GM12878 (cell line): ENCODE results near the gene KCNS3. TPM values are rescaled to one million over a fixed set of nuclear protein-coding genes. Genes with fewer than 3 reads are reported as not detected.

ENCODE experiments used
- ATAC-seq: fragments of 200-7000 bp; cut with Tn5 transposase; 3 replicates; pipeline ENCODE4 v1.9.1; 2020; ENCODE audit warnings: mild to moderate bottlenecking, moderate library complexity
- BruUV-seq: library from RNA; stranded (reverse); fragments of 400-500 nt; replicated peaks from 2 replicates; lab custom pipeline; 2021; lab: Mats Ljungman, UMichigan
- CTCF ChIA-PET: fragments of 300-600 bp; sonication (Branson Sonifier 250); formaldehyde crosslinking; extraction: SDS; loops from one replicate; lab custom pipeline; 2021; ENCODE audit warnings: inconsistent platforms; lab: Yijun Ruan, JAX
- POLR2A ChIA-PET: fragments of 350-600 bp; formaldehyde crosslinking; extraction: SDS; loops from one replicate; lab custom pipeline; 2021; ENCODE audit warnings: inconsistent platforms; lab: Charles Lee
- RAD21 ChIA-PET: fragments of 300-600 bp; sonication (Branson Sonifier 250); formaldehyde crosslinking; loops from one replicate; lab custom pipeline; 2023; ENCODE audit warnings: antibody characterized with exemption; ENCODE audit not compliant: unreplicated experiment; lab: Charles Lee
- SMC1A ChIA-PET: fragments of 300-600 bp; sonication (Branson Sonifier 250); formaldehyde crosslinking; loops from one replicate; lab custom pipeline; 2023; ENCODE audit not compliant: unreplicated experiment, uncharacterized antibody; lab: Charles Lee
- DNase-seq: peaks from one replicate; pipeline ENCODE4 v3.0.0-alpha.2; 2011; ENCODE audit warnings: low read depth, low spot score
- FAIRE-seq: peaks from 3 replicates; lab custom pipeline; 2011; peaks lifted over from hg19 to GRCh38; lab: Jason Lieb, UNC
- H2AFZ ChIP-seq: 2 replicates; pipeline ENCODE4 v1.6.0; 2011; ENCODE audit warnings: low read depth, low read length, control low read depth; ENCODE audit not compliant: control insufficient read depth
- H3K27ac ChIP-seq: 2 replicates; pipeline ENCODE4 v1.5.1; 2011; ENCODE audit warnings: control low read depth; ENCODE audit not compliant: control insufficient read depth, insufficient read depth
- H3K27me3 ChIP-seq, 2 experiments: replicated peaks in 1 of 2; 2 replicates each; pipeline versions ENCODE4 v1.6.0 to v1.6.1; 2011; ENCODE audit warnings: low read length in 1 of 2; ENCODE audit not compliant: control insufficient read depth in 2 of 2, insufficient read depth in 2 of 2
- H3K36me3 ChIP-seq, 2 experiments: 2 replicates each; pipeline ENCODE4 v1.5.1; 2011; ENCODE audit warnings: low read length in 1 of 2; ENCODE audit not compliant: control insufficient read depth in 2 of 2, insufficient read depth in 2 of 2
- H3K4me1 ChIP-seq: 2 replicates; pipeline ENCODE4 v1.6.1; 2011; ENCODE audit warnings: mild to moderate bottlenecking, low read length, moderate library complexity, mixed read lengths; ENCODE audit not compliant: control insufficient read depth, insufficient read depth
- H3K4me2 ChIP-seq: 2 replicates; pipeline ENCODE4 v1.6.0; 2011; ENCODE audit warnings: control low read depth; ENCODE audit not compliant: control insufficient read depth, insufficient read depth
- H3K4me3 ChIP-seq: fragments of 200-600 bp; sonication (generic); 2 replicates; pipeline ENCODE4 v1.5.1; 2016
- H3K79me2 ChIP-seq: 2 replicates; pipeline ENCODE4 v1.6.0; 2011; ENCODE audit warnings: low read length; ENCODE audit not compliant: control insufficient read depth, insufficient read depth
- H3K9ac ChIP-seq: 2 replicates; pipeline ENCODE4 v1.8.0; 2011; ENCODE audit warnings: low read length, control low read depth, mixed read lengths; ENCODE audit not compliant: control insufficient read depth, insufficient read depth
- H3K9me3 ChIP-seq: replicated peaks from 3 replicates; pipeline ENCODE4 v1.5.1; 2011; ENCODE audit warnings: mild to moderate bottlenecking, low read length; ENCODE audit not compliant: control insufficient read depth, insufficient read depth
- H4K20me1 ChIP-seq: 2 replicates; pipeline ENCODE4 v1.6.0; 2011; ENCODE audit not compliant: control insufficient read depth, insufficient read depth
- BCL11A ChIP-seq: IDR thresholded peaks from 2 replicates; pipeline ENCODE4 v1.6.1; 2011; ENCODE audit warnings: low read depth, low read length
- CBX3 ChIP-seq: fragments of 200-600 bp; sonication (generic); IDR thresholded peaks from 2 replicates; pipeline ENCODE4 v1.6.1; 2016; ENCODE audit warnings: low read depth, borderline replicate concordance
- CHD4 ChIP-seq: fragments of 200-600 bp; sonication (generic); IDR thresholded peaks from 2 replicates; pipeline ENCODE4 v1.6.1; 2016; ENCODE audit warnings: mild to moderate bottlenecking
- EED ChIP-seq: sonication (generic); IDR thresholded peaks from 2 replicates; pipeline ENCODE4 v1.6.1; 2016; ENCODE audit warnings: antibody characterized with exemption, low read depth
- EGR1 ChIP-seq, 2 experiments: IDR thresholded peaks; 1 replicate in 1 of 2; 2 replicates in 1 of 2; pipeline ENCODE4 v1.6.1; 2011 to 2012; ENCODE audit warnings: low read depth in 2 of 2, low read length in 2 of 2, borderline replicate concordance in 1 of 2, mild to moderate bottlenecking in 1 of 2, moderate library complexity in 1 of 2
- EP300 ChIP-seq, 2 experiments: fragments of 150-350 bp in 1 of 2; IDR thresholded peaks; 2 replicates each; pipeline ENCODE4 v1.6.1; 2011 to 2012; ENCODE audit warnings: low read depth in 2 of 2, low read length in 2 of 2, borderline replicate concordance in 1 of 2, improper control_type of control experiment in 1 of 2, inconsistent platforms in 1 of 2; ENCODE audit not compliant: control insufficient read depth in 1 of 2
- FOXK2 ChIP-seq: fragments of 450-650 bp; IDR thresholded peaks from 2 replicates; pipeline ENCODE4 v1.6.1; 2017; ENCODE audit warnings: mild to moderate bottlenecking, moderate library complexity
- FOXM1 ChIP-seq: IDR thresholded peaks from 2 replicates; pipeline ENCODE4 v1.6.1; 2012; ENCODE audit warnings: low read depth, mild to moderate bottlenecking, inconsistent platforms, low read length, moderate library complexity
- KDM1A ChIP-seq: fragments of 200-600 bp; sonication (generic); IDR thresholded peaks from 2 replicates; pipeline ENCODE4 v1.6.1; 2016; ENCODE audit warnings: borderline replicate concordance
- LARP7 ChIP-seq: fragments of 450-650 bp; IDR thresholded peaks from 2 replicates; pipeline ENCODE4 v1.6.1; 2017; ENCODE audit warnings: mild to moderate bottlenecking
- MXI1 ChIP-seq: fragments of 150-350 bp; IDR thresholded peaks from 2 replicates; pipeline ENCODE4 v1.6.1; 2011; ENCODE audit warnings: low read depth, mild to moderate bottlenecking, inconsistent platforms, low read length, improper control_type of control experiment
- MYC ChIP-seq: IDR thresholded peaks from 2 replicates; pipeline ENCODE4 v1.6.1; 2011; ENCODE audit warnings: mild to moderate bottlenecking, low read length, moderate library complexity, inconsistent platforms; ENCODE audit not compliant: insufficient read depth, insufficient replicate concordance, insufficient read length, severe bottlenecking
- NBN ChIP-seq: fragments of 450-650 bp; IDR thresholded peaks from 2 replicates; pipeline ENCODE4 v1.6.1; 2016
- RCOR1 ChIP-seq: conservative IDR thresholded peaks from 2 replicates; pipeline ENCODE4 v1.6.1; 2012; ENCODE audit warnings: low read depth, low read length, improper control_type of control experiment
- SIN3A ChIP-seq: IDR thresholded peaks from 2 replicates; pipeline ENCODE4 v1.6.1; 2012; ENCODE audit warnings: low read depth, low read length, improper control_type of control experiment
- SREBF1 ChIP-seq: IDR thresholded peaks from 2 replicates; pipeline ENCODE4 v1.6.1; 2012; ENCODE audit warnings: mild to moderate bottlenecking, low read length
- SRF ChIP-seq, 2 experiments: IDR thresholded peaks; 2 replicates each; pipeline ENCODE4 v1.6.1; 2011; ENCODE audit warnings: low read depth in 2 of 2, low read length in 2 of 2, mild to moderate bottlenecking in 1 of 2, moderate library complexity in 1 of 2
- STAT3 ChIP-seq: IDR thresholded peaks from 2 replicates; pipeline ENCODE4 v1.6.1; 2011; ENCODE audit warnings: low read depth, low read length, improper control_type of control experiment
- TAF1 ChIP-seq: IDR thresholded peaks from 2 replicates; pipeline ENCODE4 v1.6.1; 2011; ENCODE audit warnings: mild to moderate bottlenecking, low read depth, low read length, borderline replicate concordance
- WGBS: methylation state at CpG from one replicate; pipeline ENCODE4 v1.1.6; 2016; ENCODE audit warnings: low lambda C conversion rate; ENCODE audit not compliant: insufficient replicate concordance, insufficient coverage; ENCODE audit errors: missing lambda C conversion rate; 5-methylcytosine and 5-hydroxymethylcytosine counted together
- in situ Hi-C: fragments of 300-500 bp; cut with MboI; formaldehyde crosslinking; loops from 9 replicates; pipeline ENCODE4 v1.14.3; 2018; ENCODE audit warnings: mixed read lengths
- intact Hi-C: fragments of 100-400 bp; cut with micrococcal nuclease; formaldehyde crosslinking; loops from one replicate; pipeline ENCODE4 v1.14.2; 2022; ENCODE audit not compliant: unreplicated experiment
- polyA plus RNA-seq, 11 experiments: library from polyadenylated mRNA; depleted of rRNA in 4 of 11; unstranded in 6 of 11; stranded (reverse) in 5 of 11; fragments of >200 nt; fragmentation: Nextera tagmentation in 4 of 11; fragmentation: Illumina TruSeq in 1 of 11; extraction: Ambion mirVana in 4 of 11; extraction: Trizol in 1 of 11; gene quantifications; 1 replicate in 1 of 11; 2 replicates in 10 of 11; pipeline versions ENCODE4 v1.2.1 to v1.2.3, GENCODE V29; 2011 to 2016; ENCODE audit warnings: inconsistent platforms in 2 of 11, missing spikeins in 2 of 11, low read depth in 1 of 11
- total RNA-seq, 4 experiments: library from RNA; depleted of rRNA in 3 of 4; stranded (reverse); fragments of >200 nt in 3 of 4; fragmentation: Illumina TruSeq in 1 of 4; extraction: Trizol in 1 of 4; gene quantifications; 2 replicates each; pipeline versions ENCODE4 v1.2.1 to v1.2.3, GENCODE V29; 2013 to 2021
- TF ChIP-seq, protein P1 (sequence below): fragments of 450-650 bp; IDR thresholded peaks from 2 replicates; pipeline ENCODE4 v1.6.1; 2017; ENCODE audit warnings: mild to moderate bottlenecking, moderate library complexity
- TF ChIP-seq, protein P2 (sequence below): IDR thresholded peaks from 2 replicates; pipeline ENCODE4 v1.6.1; 2011; ENCODE audit warnings: borderline replicate concordance, low read depth, mild to moderate bottlenecking, moderate library complexity, mixed read lengths, low read length; ENCODE audit not compliant: insufficient read depth; ENCODE audit errors: extremely low read length

Gene KCNS3
- total and polyA plus RNA-seq, 10 of the 15 experiments (the other 5 are each of a cell fraction or from before 2014, with no cell fraction given), result not detected

DNA sequence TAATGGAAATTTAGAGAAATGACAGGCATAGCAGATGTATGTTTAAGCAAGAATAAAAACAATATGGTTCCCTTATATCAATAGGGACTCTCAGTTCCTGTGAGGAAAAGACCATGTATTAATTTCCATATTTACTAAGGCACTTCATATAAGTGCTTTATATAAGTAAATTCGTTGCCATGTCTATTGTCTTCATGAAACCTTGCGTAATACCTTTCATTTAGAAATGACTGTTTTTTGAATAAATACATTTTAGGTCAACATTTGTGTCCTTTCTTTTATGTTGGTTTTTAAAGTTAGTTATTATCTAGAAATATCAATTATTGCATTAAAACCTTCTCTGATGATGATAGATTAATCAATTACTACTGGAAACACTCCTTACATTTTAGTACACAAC, 83.3 kb downstream of the KCNS3 start (continued):
- TF ChIP-seq, protein P1, sequence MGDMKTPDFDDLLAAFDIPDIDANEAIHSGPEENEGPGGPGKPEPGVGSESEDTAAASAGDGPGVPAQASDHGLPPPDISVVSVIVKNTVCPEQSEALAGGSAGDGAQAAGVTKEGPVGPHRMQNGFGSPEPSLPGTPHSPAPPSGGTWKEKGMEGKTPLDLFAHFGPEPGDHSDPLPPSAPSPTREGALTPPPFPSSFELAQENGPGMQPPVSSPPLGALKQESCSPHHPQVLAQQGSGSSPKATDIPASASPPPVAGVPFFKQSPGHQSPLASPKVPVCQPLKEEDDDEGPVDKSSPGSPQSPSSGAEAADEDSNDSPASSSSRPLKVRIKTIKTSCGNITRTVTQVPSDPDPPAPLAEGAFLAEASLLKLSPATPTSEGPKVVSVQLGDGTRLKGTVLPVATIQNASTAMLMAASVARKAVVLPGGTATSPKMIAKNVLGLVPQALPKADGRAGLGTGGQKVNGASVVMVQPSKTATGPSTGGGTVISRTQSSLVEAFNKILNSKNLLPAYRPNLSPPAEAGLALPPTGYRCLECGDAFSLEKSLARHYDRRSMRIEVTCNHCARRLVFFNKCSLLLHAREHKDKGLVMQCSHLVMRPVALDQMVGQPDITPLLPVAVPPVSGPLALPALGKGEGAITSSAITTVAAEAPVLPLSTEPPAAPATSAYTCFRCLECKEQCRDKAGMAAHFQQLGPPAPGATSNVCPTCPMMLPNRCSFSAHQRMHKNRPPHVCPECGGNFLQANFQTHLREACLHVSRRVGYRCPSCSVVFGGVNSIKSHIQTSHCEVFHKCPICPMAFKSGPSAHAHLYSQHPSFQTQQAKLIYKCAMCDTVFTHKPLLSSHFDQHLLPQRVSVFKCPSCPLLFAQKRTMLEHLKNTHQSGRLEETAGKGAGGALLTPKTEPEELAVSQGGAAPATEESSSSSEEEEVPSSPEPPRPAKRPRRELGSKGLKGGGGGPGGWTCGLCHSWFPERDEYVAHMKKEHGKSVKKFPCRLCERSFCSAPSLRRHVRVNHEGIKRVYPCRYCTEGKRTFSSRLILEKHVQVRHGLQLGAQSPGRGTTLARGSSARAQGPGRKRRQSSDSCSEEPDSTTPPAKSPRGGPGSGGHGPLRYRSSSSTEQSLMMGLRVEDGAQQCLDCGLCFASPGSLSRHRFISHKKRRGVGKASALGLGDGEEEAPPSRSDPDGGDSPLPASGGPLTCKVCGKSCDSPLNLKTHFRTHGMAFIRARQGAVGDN, result no peak
- TF ChIP-seq MYC (no peak), MXI1 (no peak), FOXM1 (no peak), KDM1A (no peak), BCL11A (no peak)
- TF ChIP-seq, protein P2, sequence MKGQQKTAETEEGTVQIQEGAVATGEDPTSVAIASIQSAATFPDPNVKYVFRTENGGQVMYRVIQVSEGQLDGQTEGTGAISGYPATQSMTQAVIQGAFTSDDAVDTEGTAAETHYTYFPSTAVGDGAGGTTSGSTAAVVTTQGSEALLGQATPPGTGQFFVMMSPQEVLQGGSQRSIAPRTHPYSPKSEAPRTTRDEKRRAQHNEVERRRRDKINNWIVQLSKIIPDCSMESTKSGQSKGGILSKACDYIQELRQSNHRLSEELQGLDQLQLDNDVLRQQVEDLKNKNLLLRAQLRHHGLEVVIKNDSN, result no peak

DNA sequence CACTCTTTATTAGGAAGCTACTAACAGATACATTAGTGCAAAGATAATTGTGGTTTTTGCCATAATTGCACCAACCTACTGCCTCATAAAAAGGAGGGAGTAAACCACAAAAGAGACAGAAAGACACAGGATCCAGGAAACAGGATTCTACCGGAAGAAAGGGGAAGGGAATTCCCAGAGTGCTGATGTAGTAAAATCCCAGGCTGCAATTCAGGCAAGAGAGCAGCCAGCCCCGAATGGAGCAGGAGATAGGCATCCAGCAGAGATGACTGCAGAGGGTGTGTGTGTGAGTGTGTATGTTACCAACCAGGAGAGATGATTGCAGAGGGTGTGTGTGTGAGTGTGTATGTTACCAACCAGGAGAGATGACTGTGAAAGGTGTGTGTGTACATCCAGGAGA, 84.4 kb downstream of the KCNS3 start:
- DNase-seq (no peak), FAIRE-seq (no peak), ATAC-seq (no peak)
- H3K4me3 ChIP-seq, result no peak overlapping the region
- no peaks in the 10 kb centered on the region for H3K36me3 ChIP-seq
- in situ Hi-C loops (no loop called here), intact Hi-C loops (no loop called here)
- TF ChIP-seq NBN (no peak), SRF (IDR thresholded peaks at IDR 0.05; ENCODE audit: low read depth in 2 of 2, low read length in 2 of 2) (no peak), RCOR1 (no peak), STAT3 (no peak), SIN3A (no peak), EGR1 (IDR thresholded peaks at IDR 0.05; ENCODE audit: borderline replicate concordance in 1 of 2, low read depth in 2 of 2, low read length in 2 of 2) (no peak), LARP7 (no peak), EED (no peak), CBX3 (no peak), EP300 (IDR thresholded peaks at IDR 0.05; ENCODE audit: borderline replicate concordance in 1 of 2, control insufficient read depth in 1 of 2, low read depth in 2 of 2, low read length in 2 of 2) (no peak), SREBF1 (no peak), FOXK2 (no peak), TAF1 (no peak), CHD4 (no peak)
- CTCF ChIA-PET, result interaction anchor here (1.2 kb wide), 1 partner anchor 111 kb away, joined by 3 read pairs; no protein-coding TSS in a partner anchor
- SMC1A ChIA-PET, result no interaction called here
- no peak overlapping the region for H3K4me2 ChIP-seq
- H2AFZ ChIP-seq, result no peak overlapping the region
- no peak overlapping the region for H3K9ac ChIP-seq
- RAD21 ChIA-PET, result no interaction called here
- H4K20me1 ChIP-seq, result no peaks in the 10 kb centered on the region
- no peaks in the 10 kb centered on the region for H3K79me2 ChIP-seq
- no TSS peak for BruUV-seq
- no peak overlapping the region for H3K27ac ChIP-seq
- H3K9me3 ChIP-seq, result no peaks in the 10 kb centered on the region
- POLR2A ChIA-PET, result no interaction called here
- WGBS, result 29% methylated on average over 2 of the region's 2 CpGs
- no peaks in the 10 kb centered on the region for H3K4me1 ChIP-seq
- H3K27me3 ChIP-seq, result no peaks in the 10 kb centered on the region
